ENCODE data around the gene CTSD. TPM values are rescaled to one million over a fixed set of nuclear protein-coding genes. Genes with fewer than 3 reads are reported as not detected.

Gene CTSD
- total and polyA plus RNA-seq, 8 donors: 124 to 2,455 (median 147) TPM

DNA sequence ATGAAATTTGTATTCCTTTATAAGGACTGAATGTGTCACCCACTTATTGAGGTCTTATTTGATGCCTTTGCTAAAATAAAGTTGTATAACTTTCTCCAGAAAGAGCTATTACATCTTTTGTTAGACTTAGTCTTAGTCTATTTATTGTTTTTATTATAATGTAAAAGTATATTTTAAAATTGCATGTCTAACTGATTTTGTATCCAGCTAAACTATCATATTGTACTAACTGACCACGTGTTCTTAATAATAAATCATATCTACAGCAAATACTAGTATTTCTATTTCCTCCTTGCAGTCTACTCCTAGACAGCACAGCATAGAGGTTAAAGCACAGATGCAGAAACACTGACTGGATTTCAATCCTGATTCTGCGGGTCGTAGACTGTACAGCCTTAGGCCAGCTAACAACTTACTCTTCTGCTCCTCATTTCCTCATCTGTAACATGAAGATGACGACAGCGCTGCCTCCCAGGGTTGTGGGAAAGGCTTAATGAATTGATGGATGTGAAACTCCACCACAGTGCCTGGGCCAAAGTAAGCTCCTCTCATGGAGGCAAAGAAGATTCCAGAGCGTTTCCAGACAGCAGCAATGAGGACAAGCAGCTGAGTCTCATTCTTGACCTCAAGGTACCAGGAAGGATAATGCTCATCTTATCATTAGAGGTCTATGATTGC lies 26.5 kb downstream of the CTSD start:
- DNase-seq: no peak
- no peaks in the 10 kb centered on the region for H3K4me1 ChIP-seq
- H3K9me3 ChIP-seq: peaks cover 0 to 16% of the 10 kb centered on the region in 2 donors
- H3K27me3 ChIP-seq: peaks cover 0 to 84% of the 10 kb centered on the region in 2 donors
- H3K27ac ChIP-seq: no peak overlapping the region
- no peak overlapping the region for H3K4me3 ChIP-seq
- ATAC-seq: no peak
- TF ChIP-seq CTCF (IDR thresholded peaks at IDR 0.05): no peak
- intact Hi-C loops (cut with DNase I): no loop called here
- no peaks in the 10 kb centered on the region for H3K36me3 ChIP-seq

GRCh38 chr11:1736447-1736992 lies 27.2 kb downstream of the CTSD start:
- H3K4me3 ChIP-seq: no peak overlapping the region
- ATAC-seq (no peak), DNase-seq (no peak)
- peaks cover 0 to 16% of the 10 kb centered on the region in 2 donors for H3K9me3 ChIP-seq
- H3K4me1 ChIP-seq: no peaks in the 10 kb centered on the region
- TF ChIP-seq CTCF (IDR thresholded peaks at IDR 0.05): no peak
- intact Hi-C loops (cut with DNase I): no loop called here
- peaks cover 3 to 89% of the 10 kb centered on the region in 2 donors for H3K27me3 ChIP-seq
- H3K36me3 ChIP-seq: no peaks in the 10 kb centered on the region
- H3K27ac ChIP-seq: no peak overlapping the region

DNA sequence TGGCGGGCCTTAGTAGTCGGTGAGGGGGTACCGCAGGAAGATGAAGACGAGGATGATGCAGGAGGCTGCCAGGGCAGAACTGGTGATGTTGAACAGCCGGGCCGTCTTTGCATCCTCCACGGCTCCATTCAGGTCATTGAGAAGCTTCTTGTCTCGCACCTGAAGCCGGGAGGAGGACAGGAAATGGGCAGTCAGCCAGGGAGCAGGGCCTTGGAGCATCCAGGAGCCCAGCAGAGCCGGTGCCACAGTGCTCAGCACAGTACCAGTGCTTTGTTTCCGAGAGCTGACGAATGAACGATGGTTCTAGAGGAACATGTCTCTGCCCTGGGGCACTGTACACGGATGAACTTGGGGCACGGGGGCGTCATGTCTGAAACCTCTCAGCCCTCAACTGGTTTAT lies 28.5 kb downstream of the CTSD start:
- H3K27me3 ChIP-seq: peaks cover 3 to 89% of the 10 kb centered on the region in 2 donors
- no peak overlapping the region for H3K27ac ChIP-seq
- TF ChIP-seq CTCF (IDR thresholded peaks at IDR 0.05): no peak
- ATAC-seq (no peak), DNase-seq (peak in 1 of 4 donors; percentile 41)
- no peak overlapping the region for H3K4me3 ChIP-seq
- H3K4me1 ChIP-seq: no peaks in the 10 kb centered on the region
- peaks cover 0 to 16% of the 10 kb centered on the region in 2 donors for H3K9me3 ChIP-seq
- no peaks in the 10 kb centered on the region for H3K36me3 ChIP-seq
- intact Hi-C loops (cut with DNase I): no loop called here

DNA sequence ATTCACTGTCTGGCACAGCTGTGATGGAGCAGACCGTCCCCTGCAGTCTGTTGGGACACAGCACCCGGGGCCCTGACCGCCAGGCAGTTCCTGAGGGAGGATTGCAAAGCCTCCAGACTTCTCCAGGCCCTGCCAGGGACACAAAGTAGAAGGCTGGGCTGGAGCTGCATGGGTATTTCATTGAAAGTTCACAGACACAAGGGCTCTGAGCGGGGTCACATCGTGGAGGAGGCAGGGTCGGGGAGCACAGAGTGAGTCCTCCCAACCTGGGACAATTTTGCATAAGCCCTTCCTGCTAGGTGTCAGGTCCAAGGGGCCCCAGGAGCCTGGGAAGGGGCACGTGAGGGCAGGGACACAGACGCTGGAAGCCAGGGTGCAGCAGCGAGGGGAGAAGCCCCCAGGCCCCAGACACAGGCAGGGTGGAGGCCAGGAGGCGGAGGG lies 29.1 kb downstream of the CTSD start:
- TF ChIP-seq CTCF (IDR thresholded peaks at IDR 0.05): no peak
- Histone ChIP-seq H3K4me3 (no peak overlapping the region), H3K4me1 (no peaks in the 10 kb centered on the region), H3K36me3 (no peaks in the 10 kb centered on the region), H3K9me3 (peaks cover 0 to 16% of the 10 kb centered on the region in 2 donors), H3K27ac (no peak overlapping the region), H3K27me3 (peaks cover 9 to 91% of the 10 kb centered on the region in 2 donors)
- DNase-seq: peak in 1 of 4 donors; percentile 57
- intact Hi-C loops (cut with DNase I): no loop called here
- no peak for ATAC-seq

GRCh38 chr11:1733716-1734640 lies 29.7 kb downstream of the CTSD start:
- no peak for ATAC-seq
- Histone ChIP-seq H3K36me3 (no peaks in the 10 kb centered on the region), H3K27ac (no peak overlapping the region), H3K4me3 (no peak overlapping the region), H3K9me3 (peaks cover 0 to 16% of the 10 kb centered on the region in 2 donors), H3K4me1 (no peaks in the 10 kb centered on the region), H3K27me3 (peaks cover 14 to 94% of the 10 kb centered on the region in 2 donors)
- intact Hi-C loops (cut with DNase I): no loop called here
- peak in 1 of 4 donors; percentile 63 for DNase-seq
- TF ChIP-seq CTCF (IDR thresholded peaks at IDR 0.05): no peak

Data from left lung (tissue), 10 donors.